GM21825 (cell line): ENCODE data around the gene PNPLA7.
"Not testable (repeated sequence)": the region's sequence is repeated elsewhere in the genome, so short reads cannot be mapped to it uniquely, and the experiment has no call there.

Experiments used
- ATAC-seq: cut with Tn5 transposase; IDR thresholded peaks from one replicate; pipeline ENCODE4 v1.9.1; 2021; ENCODE audit warnings: mild to moderate bottlenecking, moderate library complexity; ENCODE audit not compliant: unreplicated experiment

Gene PNPLA7

DNA sequence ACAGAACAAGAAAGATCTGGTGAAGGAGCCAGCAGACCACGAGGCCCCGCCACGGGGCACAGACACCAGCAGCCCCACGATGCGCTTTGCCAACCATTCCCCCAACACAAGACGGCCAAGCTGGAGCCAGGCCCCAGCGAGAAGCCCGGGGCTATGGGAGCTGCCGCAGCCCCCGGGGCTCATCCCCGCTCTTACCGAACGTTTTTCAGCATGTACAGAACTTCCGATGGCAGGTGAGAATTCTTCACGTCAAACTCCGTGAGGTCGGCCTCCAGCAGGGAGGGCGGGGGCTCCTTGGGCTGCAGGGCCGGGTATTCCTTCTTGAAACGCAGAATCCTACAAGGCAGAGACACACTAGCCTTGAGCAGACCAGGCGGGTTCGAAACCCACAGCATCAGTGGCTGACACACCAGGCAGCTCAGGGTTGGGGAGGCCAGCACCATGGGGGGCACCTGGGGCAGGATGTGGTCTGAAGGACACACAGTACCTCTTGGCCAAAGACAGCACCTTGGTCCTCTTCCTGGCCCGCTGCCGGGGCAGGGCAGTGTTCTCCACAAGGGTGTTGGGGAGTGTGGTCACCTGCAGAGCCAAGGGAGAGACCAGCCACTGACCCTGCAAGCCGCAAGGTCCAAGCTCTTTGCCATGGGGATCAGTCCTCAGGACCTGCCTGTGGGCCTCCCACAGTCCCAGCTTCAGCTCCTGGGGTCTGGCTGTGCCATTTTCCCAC, 6.8 kb downstream of the PNPLA7 start:
- no peak for ATAC-seq

GRCh38 chr9:137542486-137542885, 7.7 kb downstream of the PNPLA7 start:
- ATAC-seq: no peak

DNA sequence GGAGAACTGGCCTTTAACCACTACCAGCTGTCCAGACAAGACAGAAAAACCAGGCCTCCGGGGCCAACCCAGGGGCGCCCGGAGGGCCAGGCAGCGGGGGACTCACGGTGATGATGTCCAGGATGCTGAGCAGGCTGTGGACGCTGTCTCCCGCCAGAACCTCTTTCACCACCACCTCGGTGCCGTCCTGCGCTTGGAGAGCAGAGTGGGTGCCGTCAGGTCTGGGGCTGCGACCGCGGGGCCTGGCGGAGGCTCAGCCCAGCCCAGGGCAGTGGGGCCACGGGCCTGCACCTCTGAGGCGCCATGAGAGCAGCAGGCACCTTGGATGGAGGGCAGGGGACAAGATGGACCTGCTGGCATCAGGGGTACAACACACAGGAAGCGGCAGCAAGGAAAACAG, 9.7 kb downstream of the PNPLA7 start:
- no peak for ATAC-seq

- ATAC-seq: no peak
Observed at GRCh38 chr9:137538058-137538457, 12.1 kb downstream of the PNPLA7 start.

DNA sequence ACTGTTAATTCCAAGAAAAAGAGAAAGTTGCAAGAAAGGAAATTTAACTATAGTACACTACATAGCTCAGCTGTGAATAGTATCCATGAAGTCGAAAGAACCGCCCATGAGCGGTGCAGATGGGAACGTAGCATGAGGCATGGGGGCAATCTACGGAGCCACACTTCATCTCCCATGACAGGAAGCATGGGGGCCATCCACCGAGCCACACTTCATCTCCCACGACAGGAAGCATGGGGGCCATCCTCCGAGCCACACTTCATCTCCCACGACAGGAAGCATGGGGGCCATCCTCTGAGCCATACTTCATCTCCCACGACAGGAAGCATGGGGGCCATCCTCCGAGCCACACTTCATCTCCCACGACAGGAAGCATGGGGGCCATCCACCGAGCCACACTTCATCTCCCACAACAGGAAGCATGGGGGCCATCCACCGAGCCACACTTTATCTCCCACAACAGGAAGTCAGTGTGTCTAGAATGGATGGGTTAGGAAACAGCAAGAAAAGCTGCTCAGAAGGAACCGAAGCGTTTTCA, 13.5 kb downstream of the PNPLA7 start:
- not testable (repeated sequence) for ATAC-seq

- no peak for ATAC-seq
Observed at GRCh38 chr9:137535120-137535428, 15.1 kb downstream of the PNPLA7 start.

- ATAC-seq: no peak
Observed at GRCh38 chr9:137534256-137535119, 15.7 kb downstream of the PNPLA7 start.

GRCh38 chr9:137532891-137533468, 17.2 kb downstream of the PNPLA7 start:
- not testable (repeated sequence) for ATAC-seq

GRCh38 chr9:137531099-137531765, 19.0 kb downstream of the PNPLA7 start:
- ATAC-seq: no peak

DNA sequence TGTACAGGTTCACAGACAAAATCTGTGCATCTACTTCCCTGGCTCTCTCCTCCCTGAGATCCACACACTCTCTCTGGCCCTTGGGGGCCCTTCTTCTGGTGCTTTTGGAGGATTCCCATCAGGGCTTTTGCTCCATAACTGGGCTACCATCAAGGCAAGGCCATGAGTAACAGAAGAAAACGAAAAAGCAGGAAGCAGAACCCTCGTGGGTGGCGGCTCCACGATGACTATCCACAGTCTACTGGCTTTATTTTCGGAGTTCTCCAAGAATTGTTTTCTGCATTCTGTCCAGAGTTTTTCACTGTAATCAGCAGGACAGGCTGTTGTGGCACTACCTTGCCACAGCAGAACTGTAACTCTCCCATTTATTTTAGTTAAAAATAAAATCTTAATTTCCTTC, 19.9 kb downstream of the PNPLA7 start:
- ATAC-seq: no peak

DNA sequence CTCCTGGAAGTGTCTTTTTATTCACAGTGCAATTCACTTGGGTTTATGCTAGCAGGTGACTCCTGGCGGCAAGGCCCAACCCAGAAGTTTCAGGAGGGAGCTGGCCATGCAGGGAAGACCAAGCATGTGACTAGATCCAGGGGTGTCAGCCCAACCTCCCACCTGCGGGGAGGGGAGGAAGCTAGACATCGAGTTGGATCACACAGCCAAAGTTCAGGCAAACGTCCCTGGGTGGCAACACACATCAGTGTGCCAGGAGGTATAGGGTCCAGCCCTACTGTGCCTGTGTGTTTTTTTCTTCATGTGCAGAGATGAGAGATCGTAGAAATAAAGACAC, 25.3 kb downstream of the PNPLA7 start:
- no peak for ATAC-seq

DNA sequence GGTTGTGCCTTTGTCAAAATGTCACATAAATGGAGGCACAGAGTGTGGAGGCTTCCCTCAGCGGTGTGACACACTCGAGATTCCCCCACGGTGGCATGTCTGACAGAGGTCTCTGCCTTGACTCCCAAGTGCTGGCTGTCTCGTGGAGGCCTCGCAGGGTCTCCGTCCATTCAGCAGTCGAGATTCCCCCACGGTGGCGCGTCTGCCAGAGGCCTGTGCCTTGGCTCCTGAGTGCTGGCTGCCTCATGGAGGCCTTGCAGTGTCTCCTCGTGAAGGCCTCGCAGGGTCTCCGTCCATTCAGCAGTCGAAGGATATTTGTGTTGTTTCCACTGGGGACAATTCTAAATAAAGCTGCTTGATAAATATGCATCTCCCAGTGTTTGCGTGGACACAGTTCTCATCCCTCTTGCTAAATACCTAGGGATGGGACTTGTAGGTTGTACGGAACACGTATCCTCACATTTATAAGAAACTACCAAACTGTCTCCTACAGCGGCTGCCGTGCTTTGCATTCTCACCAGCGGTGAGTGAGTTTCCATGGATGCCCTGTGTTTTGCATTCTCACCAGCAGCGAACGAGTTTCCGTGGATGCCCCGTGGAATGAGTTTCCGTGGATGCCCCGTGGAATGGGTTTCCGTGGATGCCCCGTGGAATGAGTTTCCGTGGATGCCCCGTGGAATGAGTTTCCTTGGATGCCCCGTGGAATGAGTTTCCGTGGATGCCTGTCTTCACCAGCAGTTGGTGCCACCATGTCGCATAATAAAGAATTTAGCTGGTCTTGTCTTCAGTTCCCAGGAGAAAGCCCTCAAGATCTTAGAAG, 25.8 kb downstream of the PNPLA7 start:
- no peak for ATAC-seq

DNA sequence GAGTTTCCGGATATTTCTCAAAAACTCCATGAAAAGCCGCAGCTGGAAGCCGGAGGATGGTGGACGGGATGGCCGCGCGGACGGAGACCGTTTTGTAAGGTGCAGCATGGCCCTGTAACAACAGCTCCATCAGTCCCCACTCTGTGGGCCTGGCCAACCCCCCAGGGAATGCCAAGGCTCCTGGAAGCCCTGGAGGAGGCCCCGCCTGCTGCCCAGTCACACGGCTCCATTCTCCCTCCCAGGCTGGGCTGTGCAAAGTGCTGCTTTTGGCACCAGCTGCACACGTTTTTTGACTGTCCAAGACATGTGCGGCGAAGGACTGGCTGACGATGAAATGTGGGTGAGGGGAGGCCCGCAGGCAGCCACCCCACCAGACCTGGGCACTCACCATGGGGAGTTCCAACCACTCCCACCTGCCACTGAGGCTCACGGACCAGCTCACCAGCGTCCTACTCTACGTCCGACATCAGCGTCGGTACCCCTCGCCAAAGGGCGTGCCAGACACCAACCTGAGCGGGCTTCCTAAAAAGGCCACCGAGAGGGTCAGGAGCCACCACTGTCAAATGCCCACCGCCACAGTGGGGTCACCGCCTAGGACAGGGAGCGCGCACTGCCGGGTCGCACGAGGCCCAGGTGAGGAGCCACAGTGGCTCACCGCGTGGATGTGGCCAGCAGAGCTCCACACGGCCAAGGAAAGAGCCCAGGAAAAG, 27.3 kb downstream of the PNPLA7 start:
- ATAC-seq: no peak

GRCh38 chr9:137521405-137521985, 28.7 kb downstream of the PNPLA7 start:
- no peak for ATAC-seq

- no peak for ATAC-seq
Observed at GRCh38 chr9:137520614-137521404, 29.4 kb downstream of the PNPLA7 start.

GRCh38 chr9:137519553-137519952, 30.6 kb downstream of the PNPLA7 start:
- no peak for ATAC-seq

DNA sequence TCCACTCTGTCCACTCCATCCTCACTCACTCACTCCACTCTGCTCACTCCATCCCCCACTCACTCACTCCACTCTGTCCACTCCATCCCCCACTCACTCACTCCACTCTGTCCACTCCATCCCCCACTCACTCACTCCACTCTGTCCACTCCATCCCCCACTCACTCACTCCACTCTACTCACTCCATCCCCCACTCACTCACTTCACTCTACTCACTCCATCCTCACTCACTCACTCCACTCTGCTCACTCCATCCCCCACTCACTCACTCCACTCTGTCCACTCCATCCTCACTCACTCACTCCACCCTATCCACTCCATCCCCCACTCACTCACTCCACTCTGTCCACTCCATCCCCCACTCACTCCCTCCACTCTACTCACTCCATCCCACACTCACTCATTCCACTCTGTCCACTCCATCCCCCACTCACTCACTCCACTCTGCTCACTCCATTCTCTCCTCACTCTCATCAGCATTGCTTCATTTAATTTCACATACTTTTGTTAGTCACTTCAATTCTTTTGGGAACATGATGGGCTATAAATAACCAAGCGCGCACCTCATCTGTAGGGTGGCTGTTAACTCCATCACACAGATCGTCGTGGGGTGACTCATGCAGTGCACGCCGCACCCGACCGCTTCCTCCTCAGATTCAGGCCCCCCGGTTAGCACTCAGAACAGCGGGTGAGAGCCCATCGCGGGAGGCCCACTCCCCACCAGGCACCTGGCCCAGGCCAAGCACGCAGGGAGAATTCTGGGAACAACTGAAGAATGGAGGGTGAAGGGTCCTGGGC, 31.3 kb downstream of the PNPLA7 start:
- not testable (repeated sequence) for ATAC-seq
